Eye (tissue), 1 donor: ENCODE measurements around the gene ATP6AP2.

Experiments used
- DNase-seq: peaks from one replicate; pipeline ENCODE4 v3.0.0-alpha.2; 2015

ATP6AP2 gene

DNA sequence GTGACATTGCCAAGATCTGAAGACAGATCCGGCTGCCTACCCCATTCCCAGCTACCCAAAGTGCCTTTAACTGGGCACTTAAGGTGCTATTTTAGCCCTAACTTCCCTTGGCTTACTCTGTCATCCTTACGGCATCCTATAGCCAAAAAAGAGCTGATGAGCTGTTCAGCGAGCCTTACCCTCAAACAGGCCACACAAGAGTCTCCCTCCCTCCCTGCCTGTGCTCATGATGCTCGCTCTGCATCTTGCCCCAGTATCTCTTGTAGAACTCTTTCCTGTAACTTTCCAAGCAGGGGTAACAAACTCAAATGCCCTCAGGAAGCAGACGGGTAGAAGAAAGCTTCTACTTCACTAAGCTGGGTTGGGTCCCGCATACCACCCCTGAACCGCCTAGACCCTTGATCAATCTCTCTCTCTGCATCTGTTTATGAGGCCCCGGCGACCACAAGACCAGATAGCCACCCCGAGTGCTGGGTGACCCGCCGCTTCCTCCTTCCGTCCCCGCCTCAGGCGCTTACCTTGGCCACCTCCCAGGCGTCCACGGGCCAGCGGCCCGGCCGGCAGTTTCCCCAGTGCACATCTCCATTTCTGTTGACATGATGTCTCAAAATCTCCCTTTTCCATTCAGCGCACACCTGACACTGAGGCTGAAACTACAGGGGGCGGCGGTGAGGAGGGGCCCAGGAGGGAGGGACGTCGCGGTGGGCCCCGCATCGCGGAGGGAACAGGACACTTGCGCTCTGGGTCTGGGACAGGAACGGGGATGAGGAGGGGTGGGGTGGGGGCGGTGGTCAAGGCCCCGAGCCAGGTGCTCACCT, 65.9 kb downstream of the ATP6AP2 start:
- peak; percentile 54 for DNase-seq

DNA sequence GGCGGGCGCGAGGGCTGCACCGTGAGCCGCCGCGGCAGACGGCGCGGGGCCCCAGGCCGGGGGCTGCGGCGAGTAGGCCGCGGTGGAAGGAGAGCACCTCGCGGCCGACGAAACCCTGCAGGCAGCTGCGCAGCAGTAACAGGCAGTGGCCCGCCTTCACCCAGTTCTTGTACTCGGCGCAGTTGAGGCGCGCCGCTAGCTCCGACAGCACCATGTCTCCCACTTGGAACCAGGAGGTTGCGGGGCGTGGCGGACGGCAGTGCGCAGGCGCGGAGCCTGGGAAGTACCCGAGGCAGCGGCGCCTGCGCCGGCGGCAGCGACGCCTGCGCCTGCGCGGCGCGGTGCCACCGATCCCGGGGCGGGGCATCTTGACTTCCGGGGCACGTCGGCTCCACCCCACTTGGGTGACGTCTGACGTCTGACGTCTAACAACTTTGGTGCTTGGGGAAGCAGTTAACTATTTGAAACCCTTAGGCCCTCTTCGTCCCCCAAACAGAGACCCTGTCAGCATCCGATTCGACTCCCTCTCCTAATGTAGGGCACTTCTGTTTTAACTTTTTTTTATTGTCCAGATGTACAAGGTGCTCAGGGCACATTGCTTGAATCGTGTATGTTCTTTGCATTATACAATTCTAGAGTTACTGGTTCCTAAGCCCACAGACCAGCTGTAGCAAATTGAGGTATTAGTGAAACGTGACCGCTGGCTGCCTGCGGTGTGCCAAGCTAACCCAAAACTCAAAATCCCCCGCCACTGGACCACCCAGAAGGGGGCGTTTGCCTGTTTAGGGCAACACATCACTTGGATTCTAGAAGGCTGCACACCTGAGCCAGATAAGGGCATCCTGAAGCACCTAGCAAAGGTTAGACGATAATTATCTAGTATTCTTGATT, 66.8 kb downstream of the ATP6AP2 start, which contains the start of gene CXorf38:
Gene CXorf38 (minus strand): TSS at position 255 of the 891 bp plus-strand sequence. CDS start 41 bp downstream, at position 214.
- DNase-seq = peak; percentile 95

DNA sequence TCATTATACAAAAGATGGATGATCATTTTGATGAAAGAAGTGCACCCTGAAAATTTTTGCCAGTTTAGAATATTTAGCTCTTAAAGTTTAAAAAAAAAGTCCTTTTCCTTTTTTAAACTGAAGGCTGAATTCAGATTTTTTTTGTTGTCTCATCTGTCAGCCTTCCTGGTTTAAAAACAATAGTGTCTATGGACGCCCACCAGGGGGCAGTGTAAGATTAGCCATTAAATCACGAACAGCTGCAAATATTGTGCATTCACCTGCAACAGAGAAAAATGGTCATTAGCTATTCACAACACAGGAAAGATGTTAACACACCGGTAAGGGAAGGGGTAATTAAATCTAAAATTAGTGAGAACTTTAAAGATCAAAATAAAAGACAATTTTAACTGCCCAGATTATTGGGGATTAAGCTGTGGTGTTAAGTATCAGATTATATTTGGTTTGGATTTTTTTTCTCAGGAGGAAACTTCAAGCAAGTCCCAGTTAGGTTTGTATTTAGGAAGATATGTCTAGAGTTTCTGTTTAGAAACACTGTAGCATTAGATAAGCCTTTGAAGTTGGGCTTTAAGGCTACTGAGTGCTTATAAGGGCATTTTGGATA, 71.0 kb downstream of the ATP6AP2 start:
- DNase-seq = peak; percentile 82

DNA sequence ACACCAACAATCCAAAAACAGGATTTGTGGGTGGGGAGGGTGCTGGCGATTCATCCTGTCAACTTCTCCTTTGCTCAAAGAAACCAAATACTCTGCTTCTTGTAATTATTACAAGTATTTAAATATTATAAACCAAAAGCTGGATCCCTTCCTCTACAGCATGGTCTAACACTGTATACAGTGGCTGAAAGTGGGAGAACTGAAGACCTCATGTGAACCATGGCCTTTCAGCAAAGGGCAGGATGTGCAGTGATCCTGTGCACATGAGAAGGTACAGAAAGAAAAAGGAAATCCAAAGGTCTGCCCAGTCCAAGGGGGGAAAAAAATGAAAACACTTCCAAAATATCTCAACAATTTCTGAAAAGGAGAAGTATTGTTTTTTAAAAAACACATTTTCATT, 71.9 kb downstream of the ATP6AP2 start:
- DNase-seq = no peak

DNA sequence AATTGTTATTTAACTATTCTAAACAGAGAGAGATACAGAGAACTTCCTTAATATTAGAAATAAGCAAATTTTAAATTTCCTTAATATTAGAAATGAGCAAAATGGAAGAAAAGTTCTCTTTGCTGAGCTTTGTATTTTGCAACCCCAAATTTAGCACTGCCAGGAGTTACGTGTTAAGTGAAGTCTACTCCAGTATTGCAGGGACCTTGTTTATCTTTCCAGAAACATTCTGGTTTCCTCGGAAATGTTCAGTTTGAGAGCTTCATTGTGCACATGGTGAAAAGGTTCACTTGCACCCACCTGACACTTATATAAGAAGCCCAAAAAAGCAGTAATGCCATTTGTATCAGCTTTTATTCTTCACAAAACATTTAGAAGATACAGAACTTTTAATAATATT, 72.8 kb downstream of the ATP6AP2 start:
- DNase-seq = no peak
